DND-41 (cell line): ENCODE results near the gene ANKK1.

ENCODE experiments used
- ATAC-seq: fragments of 200-7000 bp; cut with Tn5 transposase; 3 replicates; pipeline ENCODE4 v1.9.1; 2021; ENCODE audit warnings: low read depth; ENCODE audit not compliant: insufficient read depth
- DNase-seq: peaks from one replicate; pipeline ENCODE4 v3.0.0-alpha.2; 2020
- H2AFZ ChIP-seq: 2 replicates; pipeline ENCODE4 v1.6.0; 2012; ENCODE audit warnings: low read depth, low read length
- H3K27ac ChIP-seq: 2 replicates; pipeline ENCODE4 v1.5.1; 2012; ENCODE audit warnings: low read length, inconsistent platforms
- H3K27me3 ChIP-seq: fragments of 200-600 bp; sonication (generic); 2 replicates; pipeline ENCODE4 v1.6.0; 2012; ENCODE audit warnings: low read length, mild to moderate bottlenecking, inconsistent platforms; ENCODE audit not compliant: insufficient read depth, poor library complexity
- H3K36me3 ChIP-seq: 2 replicates; pipeline ENCODE4 v1.5.1; 2012; ENCODE audit warnings: low read length, inconsistent platforms; ENCODE audit not compliant: insufficient read depth
- H3K4me1 ChIP-seq: 2 replicates; pipeline ENCODE4 v1.5.1; 2012; ENCODE audit warnings: mild to moderate bottlenecking, low read length; ENCODE audit not compliant: insufficient read depth
- H3K4me2 ChIP-seq: 2 replicates; pipeline ENCODE4 v1.6.0; 2012; ENCODE audit warnings: mild to moderate bottlenecking, moderate library complexity, low read length, inconsistent platforms; ENCODE audit not compliant: insufficient read depth
- H3K4me3 ChIP-seq, 2 experiments: fragments of 200-600 bp in 1 of 2; shearing (Covaris generic) in 1 of 2; 2 replicates each; pipeline ENCODE4 v1.5.1; 2012 to 2016; ENCODE audit warnings: inconsistent platforms in 2 of 2, low read length in 2 of 2, mild to moderate bottlenecking in 2 of 2, low read depth in 1 of 2, moderate library complexity in 1 of 2
- H3K79me2 ChIP-seq: 2 replicates; pipeline ENCODE4 v1.6.0; 2012; ENCODE audit warnings: low read length, inconsistent platforms; ENCODE audit not compliant: insufficient read depth
- H3K9ac ChIP-seq: 2 replicates; pipeline ENCODE4 v1.6.0; 2012; ENCODE audit warnings: low read depth, mild to moderate bottlenecking, inconsistent platforms, low read length, moderate library complexity
- H3K9me3 ChIP-seq: 2 replicates; pipeline ENCODE4 v1.5.1; 2012; ENCODE audit warnings: low read length, moderate library complexity, mild to moderate bottlenecking, inconsistent platforms; ENCODE audit not compliant: insufficient read depth, severe bottlenecking
- H4K20me1 ChIP-seq: 2 replicates; pipeline ENCODE4 v1.6.0; 2012; ENCODE audit warnings: low read length; ENCODE audit not compliant: insufficient read depth
- CTCF ChIP-seq: IDR thresholded peaks from 2 replicates; pipeline ENCODE4 v1.5.1; 2012; ENCODE audit warnings: borderline replicate concordance, low read length, moderate library complexity, mild to moderate bottlenecking; ENCODE audit not compliant: poor library complexity, severe bottlenecking; ENCODE audit errors: extremely low read depth
- EZH2 ChIP-seq: IDR thresholded peaks from 3 replicates; pipeline ENCODE4 v1.6.1; 2012; ENCODE audit warnings: borderline replicate concordance, low read depth, mild to moderate bottlenecking, moderate library complexity, low read length, inconsistent platforms; ENCODE audit not compliant: severe bottlenecking

ANKK1 gene

DNA sequence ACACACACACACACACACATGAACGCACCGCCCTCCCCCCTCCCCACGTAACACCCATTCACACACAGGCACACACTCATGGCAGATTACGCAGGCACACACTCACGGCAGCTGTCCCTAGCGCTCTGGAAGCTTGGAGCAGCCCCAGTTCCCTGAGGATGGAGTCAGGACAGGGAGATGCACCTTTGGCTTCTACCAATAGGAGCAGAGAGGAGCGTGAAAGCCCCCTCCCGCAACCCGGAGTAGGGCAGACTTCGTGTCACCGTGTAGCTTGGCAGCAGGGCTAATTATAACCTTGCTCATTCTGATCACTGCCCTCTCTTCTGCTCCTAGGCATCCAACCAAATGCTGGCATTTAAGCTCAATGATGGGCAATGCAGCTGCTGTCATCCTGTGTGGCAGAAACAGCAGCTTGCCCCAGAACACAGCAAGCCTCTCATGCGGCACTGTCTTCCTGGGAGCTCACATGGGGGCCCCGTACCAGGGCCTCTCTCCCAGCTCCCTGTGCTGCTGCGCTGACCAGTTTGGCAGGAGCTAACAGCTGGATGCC lies 31.9 kb downstream of the ANKK1 start:
- Histone ChIP-seq H3K4me3 (no peak overlapping the region), H3K4me1 (no peaks in the 10 kb centered on the region), H3K4me2 (no peak overlapping the region), H3K27ac (no peak overlapping the region), H2AFZ (no peak overlapping the region), H3K79me2 (no peaks in the 10 kb centered on the region), H3K36me3 (no peaks in the 10 kb centered on the region), H3K9me3 (no peaks in the 10 kb centered on the region), H3K27me3 (no peaks in the 10 kb centered on the region), H3K9ac (no peak overlapping the region), H4K20me1 (no peaks in the 10 kb centered on the region)
- no peak for TF ChIP-seq EZH2
- TF ChIP-seq CTCF, result no peak
- DNase-seq (no peak), ATAC-seq (no peak)

DNA sequence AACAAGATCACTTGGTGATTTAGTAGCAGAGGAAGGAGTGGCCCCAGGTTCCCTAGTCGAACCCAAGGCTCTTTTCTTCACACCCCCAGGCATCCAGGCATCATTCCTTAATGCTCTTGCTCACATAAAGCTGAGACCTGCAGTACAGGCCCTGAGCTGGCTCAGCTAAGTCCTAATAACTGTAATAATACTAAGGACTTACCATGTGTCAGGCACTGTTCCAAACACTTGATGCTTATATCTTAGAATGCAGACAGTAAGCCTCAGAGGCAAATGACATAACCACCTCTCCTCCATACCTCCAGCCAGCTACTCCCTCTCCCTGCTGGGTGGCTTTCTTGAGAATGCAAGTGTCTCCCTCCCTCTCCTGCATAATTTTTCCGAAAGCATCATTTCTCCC lies 33.2 kb downstream of the ANKK1 start:
- no peaks in the 10 kb centered on the region for H3K4me1 ChIP-seq
- no peaks in the 10 kb centered on the region for H3K9me3 ChIP-seq
- H2AFZ ChIP-seq, result no peak overlapping the region
- no peaks in the 10 kb centered on the region for H3K36me3 ChIP-seq
- no peak overlapping the region for H3K4me3 ChIP-seq
- no peaks in the 10 kb centered on the region for H3K27me3 ChIP-seq
- no peaks in the 10 kb centered on the region for H3K79me2 ChIP-seq
- TF ChIP-seq CTCF, result no peak
- no peak for TF ChIP-seq EZH2
- no peak overlapping the region for H3K4me2 ChIP-seq
- DNase-seq (no peak), ATAC-seq (no peak)
- H3K9ac ChIP-seq, result no peak overlapping the region
- no peak overlapping the region for H3K27ac ChIP-seq
- H4K20me1 ChIP-seq, result no peaks in the 10 kb centered on the region

GRCh38 chr11:113426686-113427085 lies 39.1 kb downstream of the ANKK1 start:
- Histone ChIP-seq H3K4me2 (no peak overlapping the region), H3K4me3 (no peak overlapping the region), H3K9ac (no peak overlapping the region), H2AFZ (no peak overlapping the region), H3K79me2 (no peaks in the 10 kb centered on the region), H3K27me3 (no peaks in the 10 kb centered on the region), H3K9me3 (no peaks in the 10 kb centered on the region), H4K20me1 (no peaks in the 10 kb centered on the region), H3K4me1 (no peaks in the 10 kb centered on the region), H3K27ac (no peak overlapping the region), H3K36me3 (no peaks in the 10 kb centered on the region)
- DNase-seq (no peak), ATAC-seq (no peak)
- TF ChIP-seq CTCF (no peak), EZH2 (no peak)

DNA sequence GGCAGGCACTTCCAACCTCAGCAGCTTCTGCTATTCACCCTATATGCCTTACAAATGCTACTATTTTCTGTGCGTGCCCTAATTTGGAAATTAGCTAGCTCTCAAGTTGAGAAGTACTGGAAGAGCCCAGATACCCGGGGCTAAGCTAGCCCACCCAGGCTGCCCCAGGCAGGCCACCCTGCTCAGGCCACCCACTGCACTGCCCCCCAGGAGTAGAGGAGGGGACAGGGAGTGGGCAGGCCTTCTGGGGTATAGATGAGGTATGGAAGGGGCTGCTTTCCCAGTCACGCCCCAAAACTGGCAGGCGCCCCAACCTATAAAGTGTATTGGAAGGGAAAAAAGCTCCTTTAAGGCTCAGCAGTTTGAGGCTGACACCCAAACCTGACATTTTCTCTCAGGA lies 44.2 kb downstream of the ANKK1 start:
- H3K27me3 ChIP-seq, result no peaks in the 10 kb centered on the region
- TF ChIP-seq CTCF, result no peak
- TF ChIP-seq EZH2, result no peak
- H3K36me3 ChIP-seq, result no peaks in the 10 kb centered on the region
- no peaks in the 10 kb centered on the region for H3K9me3 ChIP-seq
- H3K27ac ChIP-seq, result no peak overlapping the region
- H3K4me1 ChIP-seq, result no peaks in the 10 kb centered on the region
- no peaks in the 10 kb centered on the region for H3K79me2 ChIP-seq
- no peak for ATAC-seq
- H3K4me2 ChIP-seq, result no peak overlapping the region
- no peak overlapping the region for H2AFZ ChIP-seq
- H3K4me3 ChIP-seq, result no peak overlapping the region
- DNase-seq, result no peak
- H3K9ac ChIP-seq, result no peak overlapping the region
- no peaks in the 10 kb centered on the region for H4K20me1 ChIP-seq
